ENCODE data around the gene HMGCS1. TPM values are rescaled to one million over a fixed set of nuclear protein-coding genes. Genes with fewer than 3 reads are reported as not detected.

HMGCS1 gene
- total RNA-seq, 5 donors from 2014 or later (not counting 1 experiment from before 2014, with no cell fraction given) = 29.2 to 49.1 (median 36.2) TPM

- H3K4me3 ChIP-seq (ENCODE audit: control insufficient read depth in 1 of 2, extremely low read depth in 1 of 2, low read length in 1 of 2) = no peak overlapping the region
- H3K27me3 Mint-ChIP-seq = no peaks in the 10 kb centered on the region
- no peaks in the 10 kb centered on the region for H3K9me3 ChIP-seq
- no peak overlapping the region for H3K27ac ChIP-seq (ENCODE audit: low read length)
- H3K4me1 Mint-ChIP-seq = peaks cover 39 to 43% (median 42%) of the 10 kb centered on the region in 3 donors
- H3K4me3 Mint-ChIP-seq = no peak overlapping the region
- 100% methylated on average over 1 of the region's 3 CpGs for WGBS (ENCODE audit: insufficient coverage)
- H3K27me3 ChIP-seq (replicated peaks in 1 of 2; ENCODE audit: control insufficient read depth in 2 of 2, extremely low read depth in 1 of 2, insufficient read depth in 2 of 2, low read length in 1 of 2) = no peaks in the 10 kb centered on the region
- ATAC-seq (replicated peaks in 1 of 4) = no peak
- no peak overlapping the region for H3K27ac Mint-ChIP-seq
- CTCF ChIA-PET = interaction anchor here in 1 of 2 donors (1.2 kb wide), 1 partner anchor 86 kb away, joined by 3 read pairs; no protein-coding TSS in a partner anchor
- POLR2A ChIA-PET = no interaction called here
- peaks cover 0 to 23% of the 10 kb centered on the region in 2 donors for H3K36me3 ChIP-seq (ENCODE audit: control insufficient read depth in 2 of 2, extremely low read depth in 1 of 2, insufficient read depth in 1 of 2, low read length in 1 of 2)
- H3K4me1 ChIP-seq (ENCODE audit: control insufficient read depth in 1 of 2, extremely low read depth in 1 of 2, insufficient read depth in 2 of 2, low read length in 2 of 2) = no peaks in the 10 kb centered on the region
- peaks cover 40% of the 10 kb centered on the region for H3K36me3 Mint-ChIP-seq
- no peak for DNase-seq
- no peaks in the 10 kb centered on the region for H3K9me3 Mint-ChIP-seq
These were observed 11.5 kb downstream of the HMGCS1 start for GRCh38 chr5:43301653-43302091.

GRCh38 chr5:43300112-43300511 lies 13.1 kb downstream of the HMGCS1 start:
- ATAC-seq (replicated peaks in 1 of 4) = no peak
- DNase-seq = no peak
- Mint-ChIP-seq H3K4me1 (peaks cover 33 to 35% (median 34%) of the 10 kb centered on the region in 3 donors), H3K9me3 (no peaks in the 10 kb centered on the region), H3K27ac (no peak overlapping the region), H3K27me3 (no peaks in the 10 kb centered on the region), H3K36me3 (peaks cover 54% of the 10 kb centered on the region), H3K4me3 (no peak overlapping the region)
- WGBS (ENCODE audit: insufficient coverage) = no CpG with 5 or more reads among the region's 1 CpG
- H3K9me3 ChIP-seq = no peaks in the 10 kb centered on the region
- CTCF ChIA-PET = interaction anchor here in 1 of 2 donors (0.7 kb wide), 1 partner anchor 1325 kb away, joined by 5 read pairs; no protein-coding TSS in a partner anchor
- POLR2A ChIA-PET = interaction anchor here (0.6 to 0.7 kb wide), 3 partner anchors 69 to 187 kb away, joined by 3 to 7 read pairs (median 4); no protein-coding TSS in a partner anchor
- no peaks in the 10 kb centered on the region for H3K4me1 ChIP-seq (ENCODE audit: control insufficient read depth in 1 of 2, extremely low read depth in 1 of 2, insufficient read depth in 2 of 2, low read length in 2 of 2)
- H3K4me3 ChIP-seq (ENCODE audit: control insufficient read depth in 1 of 2, extremely low read depth in 1 of 2, low read length in 1 of 2) = no peak overlapping the region
- peaks cover 0 to 36% of the 10 kb centered on the region in 2 donors for H3K36me3 ChIP-seq (ENCODE audit: control insufficient read depth in 2 of 2, extremely low read depth in 1 of 2, insufficient read depth in 1 of 2, low read length in 1 of 2)
- no peak overlapping the region for H3K27ac ChIP-seq (ENCODE audit: low read length)
- no peaks in the 10 kb centered on the region for H3K27me3 ChIP-seq (replicated peaks in 1 of 2; ENCODE audit: control insufficient read depth in 2 of 2, extremely low read depth in 1 of 2, insufficient read depth in 2 of 2, low read length in 1 of 2)

- Histone ChIP-seq H3K4me3 (ENCODE audit: control insufficient read depth in 1 of 2, extremely low read depth in 1 of 2, low read length in 1 of 2) (no peak overlapping the region), H3K36me3 (ENCODE audit: control insufficient read depth in 2 of 2, extremely low read depth in 1 of 2, insufficient read depth in 1 of 2, low read length in 1 of 2) (peaks cover 0 to 48% of the 10 kb centered on the region in 2 donors), H3K27ac (ENCODE audit: low read length) (no peak overlapping the region), H3K27me3 (replicated peaks in 1 of 2; ENCODE audit: control insufficient read depth in 2 of 2, extremely low read depth in 1 of 2, insufficient read depth in 2 of 2, low read length in 1 of 2) (no peaks in the 10 kb centered on the region), H3K4me1 (ENCODE audit: control insufficient read depth in 1 of 2, extremely low read depth in 1 of 2, insufficient read depth in 2 of 2, low read length in 2 of 2) (no peaks in the 10 kb centered on the region), H3K9me3 (no peaks in the 10 kb centered on the region)
- no peak overlapping the region for H3K27ac Mint-ChIP-seq
- no peak overlapping the region for H3K4me3 Mint-ChIP-seq
- POLR2A ChIA-PET = no interaction called here
- H3K9me3 Mint-ChIP-seq = no peaks in the 10 kb centered on the region
- ATAC-seq (replicated peaks in 1 of 4) (no peak), DNase-seq (no peak)
- H3K36me3 Mint-ChIP-seq = peaks cover 66% of the 10 kb centered on the region
- WGBS (ENCODE audit: insufficient coverage) = 95% methylated on average over 3 of the region's 5 CpGs
- peaks cover 20 to 23% (median 20%) of the 10 kb centered on the region in 3 donors for H3K4me1 Mint-ChIP-seq
- no peaks in the 10 kb centered on the region for H3K27me3 Mint-ChIP-seq
- CTCF ChIA-PET = no interaction called here
These were observed 14.8 kb downstream of the HMGCS1 start for GRCh38 chr5:43298443-43298842.

GRCh38 chr5:43296835-43297234 lies 16.4 kb downstream of the HMGCS1 start:
- H3K4me1 ChIP-seq (ENCODE audit: control insufficient read depth in 1 of 2, extremely low read depth in 1 of 2, insufficient read depth in 2 of 2, low read length in 2 of 2) = no peaks in the 10 kb centered on the region
- POLR2A ChIA-PET = no interaction called here
- no peaks in the 10 kb centered on the region for H3K9me3 Mint-ChIP-seq
- peaks cover 3 to 60% of the 10 kb centered on the region in 2 donors for H3K36me3 ChIP-seq (ENCODE audit: control insufficient read depth in 2 of 2, extremely low read depth in 1 of 2, insufficient read depth in 1 of 2, low read length in 1 of 2)
- CTCF ChIA-PET = no interaction called here
- no peak overlapping the region for H3K27ac Mint-ChIP-seq
- DNase-seq (no peak), ATAC-seq (replicated peaks in 1 of 4) (no peak)
- no CpG with 5 or more reads among the region's 2 CpGs for WGBS (ENCODE audit: insufficient coverage)
- no peak overlapping the region for H3K27ac ChIP-seq (ENCODE audit: low read length)
- H3K27me3 Mint-ChIP-seq = no peaks in the 10 kb centered on the region
- H3K4me3 ChIP-seq (ENCODE audit: control insufficient read depth in 1 of 2, extremely low read depth in 1 of 2, low read length in 1 of 2) = no peak overlapping the region
- H3K4me3 Mint-ChIP-seq = no peak overlapping the region
- H3K27me3 ChIP-seq (replicated peaks in 1 of 2; ENCODE audit: control insufficient read depth in 2 of 2, extremely low read depth in 1 of 2, insufficient read depth in 2 of 2, low read length in 1 of 2) = no peaks in the 10 kb centered on the region
- peaks cover 7 to 9% (median 7%) of the 10 kb centered on the region in 3 donors for H3K4me1 Mint-ChIP-seq
- no peaks in the 10 kb centered on the region for H3K9me3 ChIP-seq
- peaks cover 62% of the 10 kb centered on the region for H3K36me3 Mint-ChIP-seq

- Histone ChIP-seq H3K4me1 (ENCODE audit: control insufficient read depth in 1 of 2, extremely low read depth in 1 of 2, insufficient read depth in 2 of 2, low read length in 2 of 2) (no peaks in the 10 kb centered on the region), H3K4me3 (ENCODE audit: control insufficient read depth in 1 of 2, extremely low read depth in 1 of 2, low read length in 1 of 2) (no peak overlapping the region), H3K9me3 (no peaks in the 10 kb centered on the region), H3K27me3 (replicated peaks in 1 of 2; ENCODE audit: control insufficient read depth in 2 of 2, extremely low read depth in 1 of 2, insufficient read depth in 2 of 2, low read length in 1 of 2) (no peaks in the 10 kb centered on the region), H3K27ac (ENCODE audit: low read length) (no peak overlapping the region), H3K36me3 (ENCODE audit: control insufficient read depth in 2 of 2, extremely low read depth in 1 of 2, insufficient read depth in 1 of 2, low read length in 1 of 2) (peaks cover 3 to 62% of the 10 kb centered on the region in 2 donors)
- no peaks in the 10 kb centered on the region for H3K9me3 Mint-ChIP-seq
- WGBS (ENCODE audit: insufficient coverage) = 100% methylated on average over 1 of the region's 2 CpGs
- no peak overlapping the region for H3K4me3 Mint-ChIP-seq
- POLR2A ChIA-PET = no interaction called here
- ATAC-seq (replicated peaks in 1 of 4) = no peak
- H3K27ac Mint-ChIP-seq = no peak overlapping the region
- H3K27me3 Mint-ChIP-seq = no peaks in the 10 kb centered on the region
- no peaks in the 10 kb centered on the region for H3K4me1 Mint-ChIP-seq
- no peak for DNase-seq
- CTCF ChIA-PET = interaction anchor here in 1 of 2 donors (1.1 kb wide), 1 partner anchor 13 kb away, joined by 4 read pairs; no protein-coding TSS in a partner anchor
- peaks cover 75% of the 10 kb centered on the region for H3K36me3 Mint-ChIP-seq
These were observed 18.0 kb downstream of the HMGCS1 start for GRCh38 chr5:43295202-43295601.

GRCh38 chr5:43294226-43294625 lies 19.0 kb downstream of the HMGCS1 start:
- H3K36me3 ChIP-seq (ENCODE audit: control insufficient read depth in 2 of 2, extremely low read depth in 1 of 2, insufficient read depth in 1 of 2, low read length in 1 of 2) = peaks cover 3 to 62% of the 10 kb centered on the region in 2 donors
- no peaks in the 10 kb centered on the region for H3K9me3 Mint-ChIP-seq
- H3K4me3 ChIP-seq (ENCODE audit: control insufficient read depth in 1 of 2, extremely low read depth in 1 of 2, low read length in 1 of 2) = no peak overlapping the region
- H3K4me3 Mint-ChIP-seq = no peak overlapping the region
- H3K9me3 ChIP-seq = no peaks in the 10 kb centered on the region
- H3K27me3 Mint-ChIP-seq = no peaks in the 10 kb centered on the region
- no peak overlapping the region for H3K27ac Mint-ChIP-seq
- H3K4me1 ChIP-seq (ENCODE audit: control insufficient read depth in 1 of 2, extremely low read depth in 1 of 2, insufficient read depth in 2 of 2, low read length in 2 of 2) = no peaks in the 10 kb centered on the region
- POLR2A ChIA-PET = interaction anchor here in 1 of 2 donors (0.5 kb wide), 1 partner anchor 1960 kb away, joined by 3 read pairs; no protein-coding TSS in a partner anchor
- CTCF ChIA-PET = interaction anchor here in 1 of 2 donors (0.5 kb wide), 1 partner anchor 191 kb away, joined by 3 read pairs; no protein-coding TSS in a partner anchor
- no peak for DNase-seq
- ATAC-seq (replicated peaks in 1 of 4) = no peak
- no peak overlapping the region for H3K27ac ChIP-seq (ENCODE audit: low read length)
- peaks cover 74% of the 10 kb centered on the region for H3K36me3 Mint-ChIP-seq
- H3K4me1 Mint-ChIP-seq = no peaks in the 10 kb centered on the region
- H3K27me3 ChIP-seq (replicated peaks in 1 of 2; ENCODE audit: control insufficient read depth in 2 of 2, extremely low read depth in 1 of 2, insufficient read depth in 2 of 2, low read length in 1 of 2) = no peaks in the 10 kb centered on the region

Measured in T-cell (primary cell).